ENCODE data around the gene CALML6. TPM values are rescaled to one million over a fixed set of nuclear protein-coding genes. Genes with fewer than 3 reads are reported as not detected.

Gene CALML6
- total RNA-seq, 1 donor: 0.36 TPM

DNA sequence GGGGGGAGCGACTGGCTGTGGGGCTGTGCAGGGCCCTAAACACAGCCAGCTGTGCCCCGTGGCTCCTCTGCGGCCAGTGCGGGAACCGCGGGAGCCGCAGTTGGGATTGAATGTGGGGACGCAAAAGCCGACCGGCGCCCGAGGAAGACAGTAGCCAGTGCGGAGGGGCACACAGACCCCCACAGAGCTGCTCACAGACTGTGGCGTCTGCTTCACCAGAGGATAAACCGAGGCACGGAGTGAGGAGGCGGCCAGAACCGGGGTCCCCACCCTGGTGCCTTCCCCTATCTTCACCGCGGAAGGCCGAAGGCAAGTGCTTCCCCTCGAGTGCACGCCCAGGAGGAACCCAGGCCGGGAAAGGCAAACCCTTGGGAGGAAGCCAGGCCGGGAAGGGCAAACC, 12.7 kb downstream of the CALML6 start:
- Histone ChIP-seq H3K27ac (ENCODE audit: low read depth, low read length) (no peak overlapping the region), H3K4me2 (ENCODE audit: insufficient read depth, low read length) (no peak overlapping the region), H3K27me3 (ENCODE audit: insufficient read depth, low read length) (no peaks in the 10 kb centered on the region), H3K79me2 (ENCODE audit: insufficient read depth, low read length) (no peaks in the 10 kb centered on the region), H3K4me3 (ENCODE audit: insufficient read depth, low read length) (no peak overlapping the region), H3K4me1 (ENCODE audit: insufficient read depth, low read length) (no peaks in the 10 kb centered on the region), H3K36me3 (ENCODE audit: insufficient read depth, low read length) (no peaks in the 10 kb centered on the region), H4K20me1 (ENCODE audit: insufficient read depth, low read length) (no peaks in the 10 kb centered on the region), H2AFZ (ENCODE audit: low read length) (no peak overlapping the region), H3K9me3 (ENCODE audit: low read depth, low read length) (no peaks in the 10 kb centered on the region)
- no peak for DNase-seq (ENCODE audit: insufficient read length, low spot score, missing footprints)
- TF ChIP-seq, protein P1, sequence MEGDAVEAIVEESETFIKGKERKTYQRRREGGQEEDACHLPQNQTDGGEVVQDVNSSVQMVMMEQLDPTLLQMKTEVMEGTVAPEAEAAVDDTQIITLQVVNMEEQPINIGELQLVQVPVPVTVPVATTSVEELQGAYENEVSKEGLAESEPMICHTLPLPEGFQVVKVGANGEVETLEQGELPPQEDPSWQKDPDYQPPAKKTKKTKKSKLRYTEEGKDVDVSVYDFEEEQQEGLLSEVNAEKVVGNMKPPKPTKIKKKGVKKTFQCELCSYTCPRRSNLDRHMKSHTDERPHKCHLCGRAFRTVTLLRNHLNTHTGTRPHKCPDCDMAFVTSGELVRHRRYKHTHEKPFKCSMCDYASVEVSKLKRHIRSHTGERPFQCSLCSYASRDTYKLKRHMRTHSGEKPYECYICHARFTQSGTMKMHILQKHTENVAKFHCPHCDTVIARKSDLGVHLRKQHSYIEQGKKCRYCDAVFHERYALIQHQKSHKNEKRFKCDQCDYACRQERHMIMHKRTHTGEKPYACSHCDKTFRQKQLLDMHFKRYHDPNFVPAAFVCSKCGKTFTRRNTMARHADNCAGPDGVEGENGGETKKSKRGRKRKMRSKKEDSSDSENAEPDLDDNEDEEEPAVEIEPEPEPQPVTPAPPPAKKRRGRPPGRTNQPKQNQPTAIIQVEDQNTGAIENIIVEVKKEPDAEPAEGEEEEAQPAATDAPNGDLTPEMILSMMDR (IDR thresholded peaks at IDR 0.05; ENCODE audit: extremely low read depth, low read depth, low read length): no peak

DNA sequence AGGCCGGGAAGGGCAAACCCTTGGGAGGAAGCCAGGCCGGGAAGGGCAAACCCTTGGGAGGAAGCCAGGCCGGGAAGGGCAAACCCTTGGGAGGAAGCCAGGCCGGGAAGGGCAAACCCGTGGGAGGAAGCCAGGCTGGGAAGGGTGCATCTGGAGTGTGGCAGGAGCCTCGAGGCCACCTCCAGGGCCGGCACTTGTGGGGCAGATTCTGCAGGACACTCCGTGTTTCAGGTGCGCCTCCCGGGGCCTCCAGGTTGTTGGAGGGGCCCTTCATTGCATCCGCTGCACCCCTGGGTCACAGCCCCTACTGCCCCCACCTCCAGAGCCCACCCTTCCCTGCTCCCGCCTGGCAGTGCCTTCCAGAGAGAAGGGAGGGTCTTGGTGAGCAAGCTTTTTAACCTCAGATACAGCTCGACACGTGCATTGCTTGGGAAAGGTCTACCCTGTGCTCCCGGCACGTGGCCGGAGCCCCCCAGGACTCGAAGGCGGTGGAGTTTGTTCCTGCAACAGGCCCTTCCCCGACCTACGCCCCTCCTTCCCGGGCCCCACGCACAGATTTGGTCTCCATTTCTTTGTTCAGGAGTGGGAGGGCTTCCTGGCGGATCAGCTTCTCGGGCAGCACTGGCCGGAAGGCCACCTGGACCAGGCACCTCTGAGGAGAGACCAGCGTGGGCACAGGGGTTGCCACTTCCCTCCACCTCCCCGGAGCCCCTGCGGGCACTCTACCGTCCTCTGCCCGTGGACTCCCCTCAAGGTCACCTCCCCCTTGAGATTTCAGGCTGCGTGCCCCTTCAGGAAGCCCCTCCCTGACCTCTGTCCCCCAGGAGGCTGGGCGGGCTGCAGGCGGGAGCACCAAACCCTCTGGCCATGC, 13.4 kb downstream of the CALML6 start:
- Histone ChIP-seq H3K79me2 (ENCODE audit: insufficient read depth, low read length) (no peaks in the 10 kb centered on the region), H2AFZ (ENCODE audit: low read length) (no peak overlapping the region)

DNA sequence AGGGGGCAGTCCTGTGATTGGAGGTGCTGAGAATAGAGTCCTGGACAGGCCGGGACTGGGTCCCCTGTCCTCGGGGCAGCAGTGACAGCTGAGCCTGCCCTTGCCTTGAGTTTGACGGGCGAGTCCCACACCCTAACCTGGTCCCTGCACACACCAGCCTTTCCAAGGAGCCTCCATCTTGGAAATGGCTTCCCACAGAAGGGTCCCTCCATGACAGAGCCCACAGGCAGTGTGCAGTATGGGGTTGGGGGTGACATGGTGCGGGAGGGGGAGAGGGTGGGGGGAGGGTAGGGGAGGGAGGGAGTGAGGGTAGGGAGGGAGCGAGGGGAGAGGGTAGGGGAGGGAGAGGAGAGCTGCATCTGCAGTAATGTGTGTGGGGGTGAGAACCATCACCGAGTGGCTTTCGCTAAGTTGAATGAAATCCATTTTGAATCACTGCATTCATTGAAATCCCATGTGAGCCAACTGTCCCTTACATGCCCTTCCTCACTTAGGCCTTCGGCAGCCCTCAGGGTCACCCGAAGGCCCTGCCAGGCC, 14.1 kb downstream of the CALML6 start:
- Histone ChIP-seq H4K20me1 (ENCODE audit: insufficient read depth, low read length) (no peaks in the 10 kb centered on the region), H3K27me3 (ENCODE audit: insufficient read depth, low read length) (no peaks in the 10 kb centered on the region), H3K79me2 (ENCODE audit: insufficient read depth, low read length) (no peaks in the 10 kb centered on the region), H3K27ac (ENCODE audit: low read depth, low read length) (no peak overlapping the region), H3K9me3 (ENCODE audit: low read depth, low read length) (no peaks in the 10 kb centered on the region), H3K4me2 (ENCODE audit: insufficient read depth, low read length) (no peak overlapping the region), H3K36me3 (ENCODE audit: insufficient read depth, low read length) (no peaks in the 10 kb centered on the region), H3K4me3 (ENCODE audit: insufficient read depth, low read length) (no peak overlapping the region), H2AFZ (ENCODE audit: low read length) (no peak overlapping the region), H3K4me1 (ENCODE audit: insufficient read depth, low read length) (no peaks in the 10 kb centered on the region)
- TF ChIP-seq, protein P1 (IDR thresholded peaks at IDR 0.05; ENCODE audit: extremely low read depth, low read depth, low read length): no peak
- no peak for DNase-seq (ENCODE audit: insufficient read length, low spot score, missing footprints)

More for the DNA sequence above, 13.4 kb downstream of the CALML6 start:
- Histone ChIP-seq H3K27ac (ENCODE audit: low read depth, low read length) (no peak overlapping the region), H4K20me1 (ENCODE audit: insufficient read depth, low read length) (no peaks in the 10 kb centered on the region), H3K27me3 (ENCODE audit: insufficient read depth, low read length) (no peaks in the 10 kb centered on the region), H3K4me3 (ENCODE audit: insufficient read depth, low read length) (no peak overlapping the region), H3K36me3 (ENCODE audit: insufficient read depth, low read length) (no peaks in the 10 kb centered on the region), H3K4me1 (ENCODE audit: insufficient read depth, low read length) (no peaks in the 10 kb centered on the region), H3K4me2 (ENCODE audit: insufficient read depth, low read length) (no peak overlapping the region), H3K9me3 (ENCODE audit: low read depth, low read length) (no peaks in the 10 kb centered on the region)
- TF ChIP-seq, protein P1 (IDR thresholded peaks at IDR 0.05; ENCODE audit: extremely low read depth, low read depth, low read length): no peak
- DNase-seq (ENCODE audit: insufficient read length, low spot score, missing footprints): no peak
